ENCODE data around the gene ADCY2. TPM values are rescaled to one million over a fixed set of nuclear protein-coding genes. Genes with fewer than 3 reads are reported as not detected.

ADCY2 gene
- total RNA-seq, 1 experiment from 2014 or later = 31.3 TPM

- Histone ChIP-seq H2BK12ac (ENCODE audit: insufficient read length, low read depth, low read length) (no peak overlapping the region), H3K14ac (ENCODE audit: insufficient read depth, low read length) (no peak overlapping the region), H3K23ac (ENCODE audit: insufficient read length, low read depth, low read length) (no peak overlapping the region), H2AFZ (ENCODE audit: low read length) (no peak overlapping the region), H4K20me1 (ENCODE audit: control insufficient read depth, insufficient read depth, insufficient read length) (no peaks in the 10 kb centered on the region), H3K9me3 (ENCODE audit: control insufficient read depth, low read depth, low read length) (no peaks in the 10 kb centered on the region), H2AK5ac (ENCODE audit: insufficient read length, low read length) (no peak overlapping the region), H3T11ph (ENCODE audit: low read length) (no peak overlapping the region), H4K8ac (replicated peaks; ENCODE audit: insufficient read length, low read depth, low read length) (no peak overlapping the region), H4K91ac (ENCODE audit: insufficient read length, low read depth, low read length) (no peak overlapping the region), H2BK5ac (ENCODE audit: insufficient read length, low read length) (no peak overlapping the region), H3K23me2 (ENCODE audit: insufficient read length, low read depth, low read length, poor library complexity, severe bottlenecking) (no peaks in the 10 kb centered on the region), H2BK120ac (ENCODE audit: low read depth, low read length, poor library complexity, severe bottlenecking) (no peak overlapping the region), H3K9ac (ENCODE audit: extremely low read depth, insufficient read length, low read length) (no peak overlapping the region), H3K4ac (ENCODE audit: low read depth, low read length) (no peak overlapping the region), H3K4me1 (ENCODE audit: insufficient read depth, low read length) (peaks cover 8% of the 10 kb centered on the region), H4K5ac (ENCODE audit: insufficient read length, low read depth, low read length) (no peak overlapping the region), H3K4me2 (ENCODE audit: insufficient read depth, insufficient read length, low read length) (no peak overlapping the region), H3K27ac (ENCODE audit: insufficient read length, low read depth, low read length) (no peak overlapping the region), H3K79me1 (ENCODE audit: insufficient read depth, low read depth, low read length, poor library complexity, severe bottlenecking) (peaks cover 2% of the 10 kb centered on the region), H3K27me3 (ENCODE audit: insufficient read depth, low read length) (no peaks in the 10 kb centered on the region), H3K56ac (ENCODE audit: insufficient read length, low read depth, low read length) (no peak overlapping the region), H3K18ac (ENCODE audit: insufficient read length, low read depth, low read length) (no peak overlapping the region), H3K79me2 (ENCODE audit: insufficient read depth, low read length) (peaks cover 6% of the 10 kb centered on the region; the same call in 1 of the 2 replicates), H2BK20ac (ENCODE audit: low read depth, low read length, poor library complexity, severe bottlenecking) (no peak overlapping the region), H2BK15ac (ENCODE audit: low read depth, low read length) (no peak overlapping the region)
- no CpG with 5 or more reads among the region's 2 CpGs for WGBS (ENCODE audit: extremely low coverage, insufficient read length, low lambda C conversion rate)
- Mint-ChIP-seq H3K4me1 (peaks cover 21 to 37% of the 10 kb centered on the region in 2 experiments), H3K36me3 (ENCODE audit: insufficient read depth in 1 of 3, low read depth in 3 of 3) (peaks cover 9 to 33% (median 19%) of the 10 kb centered on the region in 3 experiments), H3K9me3 (peaks cover 21 to 29% of the 10 kb centered on the region in 2 experiments), H3K4me3 (no peak overlapping the region), H3K27me3 (ENCODE audit: low read depth) (no peaks in the 10 kb centered on the region), H3K27ac (no peak overlapping the region)
- no peak for TF ChIP-seq CTCF (conservative IDR thresholded peaks at IDR 0.05)
- DNase-seq = no peak
These were observed 72.8 kb downstream of the ADCY2 start for GRCh38 chr5:7468742-7469141.

Measured in H9 (cell line).